Epithelial cell of esophagus (primary cell): ENCODE data around the gene PGRMC2.

Experiments
- DNase-seq: peaks from one replicate; pipeline ENCODE4 v3.0.0; 2010; ENCODE audit warnings: low read depth
- H3K4me3 ChIP-seq: 2 replicates; pipeline ENCODE4 v1.5.1; 2011; ENCODE audit warnings: mild to moderate bottlenecking, low read length, control low read depth
- CTCF ChIP-seq: IDR thresholded peaks from 2 replicates; pipeline ENCODE4 v1.5.1; 2011; ENCODE audit warnings: low read depth, mild to moderate bottlenecking, low read length, control low read depth, inconsistent platforms; ENCODE audit not compliant: insufficient read depth; ENCODE audit errors: missing control alignments

The PGRMC2 gene

DNA sequence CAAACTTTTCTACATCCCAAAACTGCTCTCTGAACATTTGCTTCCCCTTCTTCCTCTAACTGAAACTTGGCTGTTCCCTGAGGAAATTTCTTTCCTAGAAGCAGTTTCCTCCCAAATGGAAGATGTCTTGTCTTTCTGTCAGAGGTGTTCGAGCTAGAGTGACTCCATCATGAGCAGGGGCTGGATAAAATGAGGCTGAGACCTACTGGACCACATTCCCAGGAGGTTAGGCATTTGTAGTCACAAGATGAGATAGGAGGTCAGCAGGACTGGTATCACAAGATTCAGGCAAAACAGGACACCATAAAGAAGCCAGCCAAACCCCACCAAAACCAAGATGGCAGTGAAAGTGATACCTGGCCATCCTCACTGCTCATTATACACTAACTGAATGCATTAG is 35.8 kb upstream of the PGRMC2 start:
- no peak for TF ChIP-seq CTCF
- peak; percentile 35 for DNase-seq
- no peak overlapping the region for H3K4me3 ChIP-seq

DNA sequence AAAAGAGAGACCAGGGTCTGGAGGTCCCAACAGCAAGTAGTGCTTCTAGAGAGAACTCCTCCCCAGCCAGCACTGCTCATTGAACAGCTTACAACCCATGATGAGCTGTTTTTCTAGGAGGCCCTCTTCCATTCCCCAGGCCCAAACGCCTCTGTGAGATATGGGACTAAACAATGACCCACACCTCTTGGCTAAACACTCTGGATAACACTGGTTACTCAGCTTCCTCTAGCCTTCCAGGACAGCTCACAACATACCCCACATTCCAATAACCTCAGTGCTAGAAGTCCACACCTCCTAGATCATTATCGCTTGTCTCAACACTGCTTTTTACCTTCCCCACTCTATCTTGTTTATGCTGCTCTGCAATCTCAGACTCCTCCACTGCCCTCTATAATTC is 35.4 kb upstream of the PGRMC2 start:
- DNase-seq, result peak; percentile 84
- H3K4me3 ChIP-seq, result no peak overlapping the region
- no peak for TF ChIP-seq CTCF

DNA sequence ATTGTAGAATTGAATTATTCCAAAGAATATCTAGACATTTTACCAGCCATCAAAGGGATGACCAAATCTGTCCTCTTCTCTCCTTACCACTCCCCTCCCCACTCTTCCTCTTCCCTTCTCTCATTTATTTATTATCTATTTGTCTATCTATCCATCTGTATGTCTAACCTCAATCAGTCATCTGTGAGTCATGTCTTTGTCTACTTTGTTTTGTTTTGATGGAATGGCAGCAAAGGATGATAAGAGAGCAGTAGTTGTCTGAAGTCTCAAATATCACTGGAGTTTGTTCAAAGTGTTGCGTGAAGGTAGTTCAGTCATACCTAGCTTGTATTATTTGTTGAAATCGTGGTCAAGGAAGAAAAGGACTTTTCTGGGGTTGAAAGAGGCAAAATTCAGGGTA is 34.7 kb upstream of the PGRMC2 start:
- no peak for TF ChIP-seq CTCF
- DNase-seq, result peak; percentile 55
- H3K4me3 ChIP-seq, result no peak overlapping the region

- DNase-seq, result no peak
- no peak overlapping the region for H3K4me3 ChIP-seq
- TF ChIP-seq CTCF, result no peak
These were observed 33.0 kb upstream of the PGRMC2 start for GRCh38 chr4:128320656-128321055.

- peak; percentile 76 for DNase-seq
- no peak for TF ChIP-seq CTCF
These were observed 28.3 kb upstream of the PGRMC2 start for GRCh38 chr4:128315756-128316520.

DNA sequence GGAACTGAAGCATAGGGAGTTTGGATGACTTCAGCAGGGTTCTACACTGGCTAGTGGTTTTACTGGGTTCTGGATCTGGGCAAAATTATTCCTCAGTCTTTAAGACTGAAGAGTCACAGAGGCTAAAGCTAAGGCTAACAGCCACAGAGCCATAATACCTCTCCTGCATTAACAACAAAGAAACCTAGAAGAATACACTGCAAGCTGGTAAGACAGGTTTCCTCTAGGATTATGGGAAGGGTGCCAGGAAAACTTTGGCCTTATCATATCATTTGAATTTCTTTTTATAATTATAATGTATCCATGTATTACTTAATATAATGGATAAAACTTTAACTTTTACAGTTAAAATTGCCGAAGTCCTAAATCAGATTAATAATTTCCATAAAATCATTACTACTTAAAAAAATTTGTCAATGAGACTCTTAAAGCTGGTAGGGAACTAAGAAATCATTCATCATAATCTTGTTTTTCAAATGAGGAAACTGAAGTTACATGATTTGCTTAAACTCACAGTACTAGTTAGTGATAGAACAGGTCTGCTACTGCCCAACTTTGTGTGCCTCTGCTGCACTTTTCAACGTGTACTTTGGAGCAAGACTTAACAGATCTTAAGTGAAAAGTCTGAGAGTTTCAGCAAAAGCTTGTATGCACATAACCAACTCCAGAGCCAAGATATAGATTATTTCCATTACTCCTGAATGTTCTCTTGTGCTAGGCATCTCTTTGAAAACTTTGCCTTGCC is 24.2 kb upstream of the PGRMC2 start:
- peak; percentile 72 for DNase-seq
- H3K4me3 ChIP-seq, result no peak overlapping the region
- no peak for TF ChIP-seq CTCF

More at GRCh38 chr4:128315756-128316520, 28.3 kb upstream of the PGRMC2 start:
- H3K4me3 ChIP-seq, result no peak overlapping the region
